ENCODE results near the gene PON2.

Gene PON2

DNA sequence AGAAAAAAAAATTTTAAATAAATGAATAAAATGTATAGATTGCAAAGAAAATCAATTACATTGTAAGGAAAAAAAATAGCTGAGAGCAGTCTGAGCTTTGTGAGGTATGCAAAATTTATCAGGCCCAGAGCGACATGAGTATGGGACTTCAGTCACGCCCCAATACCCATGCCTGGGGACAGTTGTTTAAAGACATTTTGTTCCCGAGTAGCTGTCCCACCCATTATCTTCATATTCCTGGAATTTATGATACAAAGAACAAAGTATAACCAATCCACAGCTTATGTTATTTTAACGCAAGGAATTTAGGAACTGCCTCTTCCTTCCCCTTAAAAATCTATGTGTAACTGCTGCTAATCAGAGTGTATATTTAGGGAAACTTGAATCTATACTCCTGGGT lies 1.6 kb upstream of the PON2 start:
- Histone ChIP-seq H3K4me1 (peaks cover 0 to 11% (median 2%) of the 10 kb centered on the region in 4 donors), H3K36me3 (no peaks in the 10 kb centered on the region), H3K27ac (no peak overlapping the region), H3K9me3 (no peaks in the 10 kb centered on the region), H3K4me3 (no peak overlapping the region), H3K27me3 (no peaks in the 10 kb centered on the region)
- intact Hi-C loops (cut with DNase I; ENCODE audit: low total_unique reads), result no loop called here
- TF ChIP-seq, protein P1, sequence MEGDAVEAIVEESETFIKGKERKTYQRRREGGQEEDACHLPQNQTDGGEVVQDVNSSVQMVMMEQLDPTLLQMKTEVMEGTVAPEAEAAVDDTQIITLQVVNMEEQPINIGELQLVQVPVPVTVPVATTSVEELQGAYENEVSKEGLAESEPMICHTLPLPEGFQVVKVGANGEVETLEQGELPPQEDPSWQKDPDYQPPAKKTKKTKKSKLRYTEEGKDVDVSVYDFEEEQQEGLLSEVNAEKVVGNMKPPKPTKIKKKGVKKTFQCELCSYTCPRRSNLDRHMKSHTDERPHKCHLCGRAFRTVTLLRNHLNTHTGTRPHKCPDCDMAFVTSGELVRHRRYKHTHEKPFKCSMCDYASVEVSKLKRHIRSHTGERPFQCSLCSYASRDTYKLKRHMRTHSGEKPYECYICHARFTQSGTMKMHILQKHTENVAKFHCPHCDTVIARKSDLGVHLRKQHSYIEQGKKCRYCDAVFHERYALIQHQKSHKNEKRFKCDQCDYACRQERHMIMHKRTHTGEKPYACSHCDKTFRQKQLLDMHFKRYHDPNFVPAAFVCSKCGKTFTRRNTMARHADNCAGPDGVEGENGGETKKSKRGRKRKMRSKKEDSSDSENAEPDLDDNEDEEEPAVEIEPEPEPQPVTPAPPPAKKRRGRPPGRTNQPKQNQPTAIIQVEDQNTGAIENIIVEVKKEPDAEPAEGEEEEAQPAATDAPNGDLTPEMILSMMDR (IDR thresholded peaks at IDR 0.05), result no peak
- DNase-seq, result no peak

- Histone ChIP-seq H3K4me1 (peaks cover 0 to 11% (median 2%) of the 10 kb centered on the region in 4 donors), H3K9me3 (no peaks in the 10 kb centered on the region), H3K36me3 (no peaks in the 10 kb centered on the region), H3K4me3 (peak overlapping the region; percentile 74 to 83), H3K27ac (peak overlapping the region; percentile 91 to 93), H3K27me3 (no peaks in the 10 kb centered on the region)
- TF ChIP-seq, protein P1 (IDR thresholded peaks at IDR 0.05), result no peak
- DNase-seq, result no peak
- intact Hi-C loops (cut with DNase I; ENCODE audit: low total_unique reads), result no loop called here
Measured at GRCh38 chr7:95435422-95435780, 573 bp upstream of the PON2 start.

DNA sequence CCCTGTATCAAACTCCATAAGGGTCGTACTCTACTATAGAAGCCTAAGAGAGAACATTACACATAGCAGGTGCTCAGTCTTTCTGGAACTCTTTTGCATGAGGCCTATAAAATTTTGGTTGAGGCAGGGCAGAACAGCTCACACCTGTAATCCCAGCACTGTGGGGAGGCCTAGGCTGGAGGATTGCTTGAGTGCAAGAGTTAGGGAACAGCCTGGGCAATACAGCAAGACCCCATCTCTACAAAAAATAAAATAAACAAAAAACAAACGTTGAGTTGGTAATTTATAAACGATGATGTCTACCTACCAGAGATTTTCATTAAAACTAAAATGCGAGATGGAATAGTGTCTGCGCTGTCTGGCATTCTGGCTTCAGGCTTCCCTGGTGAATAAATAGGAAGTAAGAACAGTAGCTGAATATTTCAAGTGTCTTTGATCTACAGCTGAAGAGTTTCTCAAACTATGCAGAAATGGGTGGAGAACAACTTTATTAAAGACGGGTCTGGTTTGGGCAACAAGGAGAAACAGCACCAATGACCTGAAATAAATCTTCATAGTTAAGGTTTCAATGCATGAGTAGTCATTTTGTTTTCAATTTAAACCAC lies 774 bp downstream of the PON2 start:
- TF ChIP-seq, protein P1 (IDR thresholded peaks at IDR 0.05), result no peak
- Histone ChIP-seq H3K9me3 (no peaks in the 10 kb centered on the region), H3K27ac (peak overlapping the region; percentile 91 to 93), H3K36me3 (no peaks in the 10 kb centered on the region), H3K4me3 (peak overlapping the region; percentile 74 to 83), H3K27me3 (no peaks in the 10 kb centered on the region), H3K4me1 (peaks cover 0 to 11% (median 2%) of the 10 kb centered on the region in 4 donors)
- no peak for DNase-seq
- intact Hi-C loops (cut with DNase I; ENCODE audit: low total_unique reads), result no loop called here

- Histone ChIP-seq H3K27ac (no peak overlapping the region), H3K27me3 (no peaks in the 10 kb centered on the region), H3K36me3 (no peaks in the 10 kb centered on the region), H3K9me3 (no peaks in the 10 kb centered on the region), H3K4me1 (peaks cover 0 to 11% (median 2%) of the 10 kb centered on the region in 4 donors), H3K4me3 (no peak overlapping the region)
- intact Hi-C loops (cut with DNase I; ENCODE audit: low total_unique reads), result no loop called here
- TF ChIP-seq, protein P1 (IDR thresholded peaks at IDR 0.05), result no peak
- no peak for DNase-seq
Measured at GRCh38 chr7:95433129-95433528, 1.7 kb downstream of the PON2 start.

DNA sequence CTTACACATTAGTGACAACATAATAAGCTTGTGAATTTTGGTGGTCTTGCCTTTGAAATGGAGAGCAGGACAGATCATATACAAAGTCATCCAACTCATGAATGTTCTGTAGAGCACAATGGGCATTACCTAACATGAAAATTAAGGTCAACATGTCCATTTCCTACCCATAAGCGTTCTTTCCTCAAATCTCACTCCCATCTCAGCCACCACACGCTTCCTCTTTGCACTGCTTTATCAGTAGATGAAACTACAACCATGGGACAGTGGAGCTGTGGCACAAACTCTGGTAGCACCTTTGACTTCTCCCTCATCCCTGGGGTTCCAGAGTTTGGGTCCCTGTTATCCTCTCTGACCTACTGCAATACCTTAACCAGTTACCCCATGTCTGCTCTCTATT lies 2.2 kb downstream of the PON2 start:
- intact Hi-C loops (cut with DNase I; ENCODE audit: low total_unique reads), result no loop called here
- TF ChIP-seq, protein P1 (IDR thresholded peaks at IDR 0.05), result no peak
- no peaks in the 10 kb centered on the region for H3K9me3 ChIP-seq
- no peak overlapping the region for H3K27ac ChIP-seq
- DNase-seq, result no peak
- no peaks in the 10 kb centered on the region for H3K27me3 ChIP-seq
- no peak overlapping the region for H3K4me3 ChIP-seq
- peaks cover 0 to 11% (median 2%) of the 10 kb centered on the region in 4 donors for H3K4me1 ChIP-seq
- H3K36me3 ChIP-seq, result no peaks in the 10 kb centered on the region

DNA sequence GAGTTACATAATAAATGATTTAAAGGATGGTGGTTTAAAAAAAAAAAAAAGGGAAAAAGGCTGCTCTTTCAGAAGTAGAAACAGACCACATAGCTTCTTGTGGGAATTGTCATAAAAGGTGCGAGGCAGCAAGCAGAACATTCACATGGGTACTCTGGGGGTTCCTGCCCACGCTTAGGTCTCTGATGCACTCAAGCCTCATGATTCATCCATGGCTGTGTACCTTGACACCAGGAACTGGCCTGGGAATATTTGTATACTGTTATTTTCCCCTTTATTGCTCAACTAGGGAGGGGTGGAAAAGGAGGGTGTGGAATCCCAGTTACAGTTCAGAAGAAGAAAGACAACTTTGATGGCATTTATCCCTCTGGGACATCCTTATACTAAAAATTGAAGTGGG lies 4.0 kb downstream of the PON2 start:
- Histone ChIP-seq H3K4me3 (no peak overlapping the region), H3K4me1 (peaks cover 0 to 11% (median 2%) of the 10 kb centered on the region in 4 donors), H3K27me3 (no peaks in the 10 kb centered on the region), H3K27ac (no peak overlapping the region), H3K36me3 (no peaks in the 10 kb centered on the region), H3K9me3 (no peaks in the 10 kb centered on the region)
- intact Hi-C loops (cut with DNase I; ENCODE audit: low total_unique reads), result no loop called here
- TF ChIP-seq, protein P1 (IDR thresholded peaks at IDR 0.05), result no peak
- DNase-seq, result no peak

Data from tibial artery (tissue), 4 donors.